Ovary (tissue), 3 donors: ENCODE data around the gene DEFB124.

Experiments
- CTCF ChIP-seq, 3 donors: fragments of 450-650 bp in 2 of 3; fragments of 200-600 bp in 1 of 3; IDR thresholded peaks; one replicate each; pipeline versions ENCODE4 v1.5.1 to v1.8.0; 2016 to 2022; ENCODE audit warnings: antibody characterized with exemption in 3 of 3, mild to moderate bottlenecking in 1 of 3
- EP300 ChIP-seq: sonication (generic); formaldehyde crosslinking; IDR thresholded peaks from one replicate; pipeline ENCODE4 v1.6.1; 2017; ENCODE audit warnings: antibody characterized with exemption
- POLR2A ChIP-seq: fragments of 450-650 bp; IDR thresholded peaks from one replicate; pipeline ENCODE4 v1.6.1; 2017; ENCODE audit warnings: antibody characterized with exemption, mild to moderate bottlenecking, moderate library complexity
- donor health status: DM: no; HTN: no; CAD: no.

- TF ChIP-seq CTCF (IDR thresholded peaks at IDR 0.05) (no peak), POLR2A (no peak), EP300 (no peak)
Measured at GRCh38 chr20:31515775-31516107, 40.8 kb upstream of the DEFB124 start.
